CD4-positive, alpha-beta T cell (primary cell): ENCODE measurements around the gene MECR. TPM values are rescaled to one million over a fixed set of nuclear protein-coding genes. Genes with fewer than 3 reads are reported as not detected.

Experiments used
- ATAC-seq: fragments of 200-7000 bp; cut with Tn5 transposase; one replicate; pipeline ENCODE4 v1.10.0; 2022; ENCODE audit warnings: mild to moderate bottlenecking; ENCODE audit not compliant: poor library complexity
- CTCF ChIA-PET: fragments of 350-600 bp; sonication (Branson Sonifier 250); formaldehyde crosslinking; loops from one replicate; lab custom pipeline; 2021; ENCODE audit warnings: antibody characterized with exemption, inconsistent platforms; lab: Charles Lee
- POLR2A ChIA-PET: fragments of 350-600 bp; sonication (Branson Sonifier 250); formaldehyde crosslinking; loops from one replicate; lab custom pipeline; 2021; ENCODE audit warnings: antibody characterized with exemption, inconsistent platforms; lab: Charles Lee
- DNase-seq, 14 experiments: peaks; one replicate each; pipeline ENCODE4 v3.0.0-alpha.2; 2013 to 2020; ENCODE audit warnings: mixed read lengths in 2 of 14
- H3K27ac ChIP-seq, 2 donors: one replicate each; pipeline versions ENCODE4 v1.5.1 to v1.7.0; 2013; ENCODE audit warnings: low read length in 2 of 2, low read depth in 1 of 2, mild to moderate bottlenecking in 1 of 2
- H3K27me3 ChIP-seq, 2 experiments: 1 replicate in 1 of 2; 2 replicates in 1 of 2; pipeline versions ENCODE4 v1.6.1 to v1.7.0; 2013; ENCODE audit warnings: low read length in 2 of 2, control low read depth in 1 of 2, mild to moderate bottlenecking in 1 of 2, moderate library complexity in 1 of 2; ENCODE audit not compliant: insufficient read depth in 2 of 2, control insufficient read depth in 1 of 2
- H3K36me3 ChIP-seq: one replicate; pipeline ENCODE4 v1.6.1; 2013; ENCODE audit warnings: low read length, control low read depth; ENCODE audit not compliant: insufficient read depth
- H3K4me1 ChIP-seq: one replicate; pipeline ENCODE4 v1.6.1; 2013; ENCODE audit warnings: low read length, control low read depth; ENCODE audit not compliant: insufficient read depth
- H3K4me3 ChIP-seq: one replicate; pipeline ENCODE4 v1.5.1; 2013; ENCODE audit warnings: mild to moderate bottlenecking, low read length, moderate library complexity
- H3K9me3 ChIP-seq, 2 experiments: 1 replicate in 1 of 2; 2 replicates in 1 of 2; pipeline versions ENCODE4 v1.6.1 to v1.7.0; 2013; ENCODE audit warnings: low read length in 2 of 2, mild to moderate bottlenecking in 2 of 2, control low read depth in 1 of 2, moderate library complexity in 1 of 2; ENCODE audit not compliant: control insufficient read depth in 1 of 2, insufficient read depth in 1 of 2
- H3K27ac Mint-ChIP-seq: one replicate; pipeline ENCODE4 v1.8.0; 2020; ENCODE audit warnings: mixed read lengths
- H3K27me3 Mint-ChIP-seq: one replicate; pipeline ENCODE4 v1.8.0; 2021; ENCODE audit warnings: mixed read lengths
- H3K36me3 Mint-ChIP-seq: one replicate; pipeline ENCODE4 v1.8.0; 2021; ENCODE audit warnings: low read depth, mixed read lengths
- H3K4me1 Mint-ChIP-seq: one replicate; pipeline ENCODE4 v1.8.0; 2021; ENCODE audit warnings: low read depth, mixed read lengths
- H3K4me3 Mint-ChIP-seq: one replicate; pipeline ENCODE4 v1.8.0; 2020; ENCODE audit warnings: mild to moderate bottlenecking, mixed read lengths
- H3K9me3 Mint-ChIP-seq: one replicate; pipeline ENCODE4 v1.8.0; 2020; ENCODE audit warnings: mixed read lengths
- CTCF ChIP-seq: fragments of 200-600 bp; IDR thresholded peaks from one replicate; pipeline ENCODE4 v1.8.0; 2022; ENCODE audit warnings: antibody characterized with exemption, mild to moderate bottlenecking
- intact Hi-C, 2 experiments: fragments of 100-400 bp; cut with DNase I in 1 of 2; cut with micrococcal nuclease in 1 of 2; formaldehyde crosslinking; loops; one replicate each; pipeline versions ENCODE4 v1.15.1 to v1.9.0; 2023 to 2025; cut with DNase I, micrococcal nuclease
- total RNA-seq, 174 experiments: library from RNA in 2 of 174; stranded (reverse) in 2 of 174; gene quantifications; one replicate each; pipeline ENCODE4 v1.2.3 and lab custom pipeline; 2021 to 2026

The MECR gene
- total RNA-seq, 2 experiments from 2014 or later, result 5.5 to 6.6 TPM

DNA sequence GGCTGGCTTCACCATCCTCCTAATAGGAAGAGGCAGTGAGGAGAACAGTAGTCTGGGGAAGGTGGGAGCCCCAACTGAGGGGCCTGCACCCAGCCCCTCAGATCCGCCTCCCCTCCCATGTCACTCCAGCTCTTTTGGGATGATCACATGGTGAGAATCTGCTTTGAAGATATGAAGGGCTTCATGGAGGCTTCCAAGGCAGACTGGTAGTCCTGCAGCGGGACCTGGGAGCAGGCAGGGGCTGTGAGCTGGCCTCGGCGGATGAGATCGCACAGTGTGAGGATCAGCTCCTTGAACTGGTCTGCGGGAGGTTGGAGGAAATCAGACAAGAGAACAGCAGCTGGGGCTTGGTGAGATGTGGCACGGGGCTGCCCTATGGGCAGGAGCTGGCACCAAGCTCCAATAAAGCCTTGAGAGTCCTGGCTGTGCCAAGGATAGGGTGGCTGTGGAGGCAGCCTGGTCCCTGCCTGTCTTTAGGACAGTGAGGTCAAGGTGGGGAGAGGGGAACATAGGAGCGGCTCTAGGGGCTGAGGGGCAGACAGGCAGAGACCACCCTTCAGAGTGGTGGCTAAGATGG, 36.8 kb downstream of the MECR start:
- H3K27ac Mint-ChIP-seq, result no peak overlapping the region

DNA sequence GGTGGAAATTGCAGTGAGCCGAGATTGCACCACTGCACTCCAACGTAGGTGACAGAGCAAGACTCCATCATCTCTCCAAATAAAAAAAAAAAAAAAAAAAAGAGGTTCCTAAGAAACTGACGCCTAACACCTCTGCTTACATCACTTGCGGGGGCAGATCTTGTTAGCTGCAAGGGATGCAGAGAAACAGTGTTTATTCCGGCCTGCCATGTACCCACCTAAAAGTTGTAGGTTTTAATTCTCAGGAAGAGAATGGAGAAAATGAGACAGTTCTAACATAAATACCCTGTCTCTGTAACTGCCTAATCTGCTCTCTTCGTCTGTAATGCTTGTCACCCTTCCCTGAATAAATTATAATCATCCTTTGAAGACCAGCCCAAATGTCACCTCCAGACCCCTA, 40.0 kb downstream of the MECR start:
- no peaks in the 10 kb centered on the region for H3K9me3 Mint-ChIP-seq
- DNase-seq (no peak), ATAC-seq (no peak)
- no peaks in the 10 kb centered on the region for H3K4me1 ChIP-seq
- peaks cover 13% of the 10 kb centered on the region for H3K36me3 Mint-ChIP-seq
- no peak overlapping the region for H3K4me3 ChIP-seq
- POLR2A ChIA-PET, result interaction anchor here (0.6 to 1.6 kb wide), 2 partner anchors 9 to 1611 kb away, joined by 3 to 4 read pairs; partner anchors contain the start of gene SRSF4
- intact Hi-C loops, result no loop called here
- CTCF ChIA-PET, result no interaction called here
- peaks cover 13% of the 10 kb centered on the region for H3K36me3 ChIP-seq
- H3K9me3 ChIP-seq, result no peaks in the 10 kb centered on the region
- TF ChIP-seq CTCF, result no peak
- H3K27ac ChIP-seq, result no peak overlapping the region
- H3K4me3 Mint-ChIP-seq, result no peak overlapping the region
- H3K27ac Mint-ChIP-seq, result no peak overlapping the region
- no peaks in the 10 kb centered on the region for H3K4me1 Mint-ChIP-seq
- no peaks in the 10 kb centered on the region for H3K27me3 Mint-ChIP-seq
- H3K27me3 ChIP-seq, result no peaks in the 10 kb centered on the region

More for the DNA sequence above, 36.8 kb downstream of the MECR start:
- Histone ChIP-seq H3K4me3 (no peak overlapping the region), H3K4me1 (no peaks in the 10 kb centered on the region), H3K27me3 (no peaks in the 10 kb centered on the region), H3K36me3 (peaks cover 16% of the 10 kb centered on the region), H3K9me3 (no peaks in the 10 kb centered on the region), H3K27ac (no peak overlapping the region)
- Mint-ChIP-seq H3K36me3 (peaks cover 21% of the 10 kb centered on the region), H3K4me1 (no peaks in the 10 kb centered on the region), H3K27me3 (no peaks in the 10 kb centered on the region), H3K9me3 (no peaks in the 10 kb centered on the region), H3K4me3 (no peak overlapping the region)
- TF ChIP-seq CTCF, result no peak
- ChIA-PET CTCF (interaction anchor here (0.9 kb wide), 1 partner anchor 11 kb away, joined by 3 read pairs; no protein-coding TSS in a partner anchor), POLR2A (interaction anchor here (0.7 to 2.5 kb wide), 2 partner anchors 12 kb away, joined by 4 to 13 read pairs; partner anchors contain the start of gene SRSF4)
- ATAC-seq, result no peak
- DNase-seq, result no peak
- intact Hi-C loops, result no loop called here

DNA sequence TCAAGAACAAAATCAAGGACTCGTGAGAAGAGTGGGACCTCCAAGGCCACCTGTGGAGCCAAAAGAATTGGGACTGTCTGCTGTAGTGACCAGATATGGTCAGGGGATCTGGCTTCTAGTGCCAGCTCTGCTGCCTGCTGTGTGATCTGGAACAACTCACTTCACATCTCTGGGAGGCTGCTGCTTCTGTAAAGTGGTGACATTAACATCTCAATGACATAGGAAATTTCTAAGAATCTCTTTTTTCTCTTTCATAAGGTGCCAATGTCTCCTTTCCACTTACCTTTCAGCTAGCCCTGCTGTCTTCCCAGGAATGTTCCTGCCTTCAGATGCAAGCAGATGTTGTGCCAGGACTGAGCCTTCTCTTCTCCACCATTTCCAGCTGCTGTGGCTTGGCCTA, 44.0 kb downstream of the MECR start:
- Histone ChIP-seq H3K4me1 (peaks cover 8% of the 10 kb centered on the region), H3K27ac (no peak overlapping the region), H3K4me3 (no peak overlapping the region), H3K27me3 (no peaks in the 10 kb centered on the region), H3K36me3 (no peaks in the 10 kb centered on the region), H3K9me3 (no peaks in the 10 kb centered on the region)
- H3K4me1 Mint-ChIP-seq, result peaks cover 6% of the 10 kb centered on the region
- ChIA-PET POLR2A (no interaction called here), CTCF (no interaction called here)
- no peak for TF ChIP-seq CTCF
- H3K4me3 Mint-ChIP-seq, result no peak overlapping the region
- H3K36me3 Mint-ChIP-seq, result no peaks in the 10 kb centered on the region
- ATAC-seq, result no peak
- no peaks in the 10 kb centered on the region for H3K9me3 Mint-ChIP-seq
- H3K27me3 Mint-ChIP-seq, result no peaks in the 10 kb centered on the region
- intact Hi-C loops, result loop anchor here in 1 of 2 experiments (10.0 kb wide), 1 partner anchor 1092 kb away; no protein-coding TSS in a partner anchor
- no peak for DNase-seq
- H3K27ac Mint-ChIP-seq, result no peak overlapping the region
